HepG2 (cell line): ENCODE measurements around the gene ITIH2. TPM values are rescaled to one million over a fixed set of nuclear protein-coding genes. Genes with fewer than 3 reads are reported as not detected.

ENCODE experiments used
- CREM ChIP-seq, 2 experiments: sonication (generic) in 1 of 2; formaldehyde crosslinking in 1 of 2; IDR thresholded peaks; 2 replicates each; pipeline versions ENCODE4 v1.4.0 to v1.6.1; 2016 to 2020; ENCODE audit warnings: antibody characterized with exemption in 1 of 2, mild to moderate bottlenecking in 1 of 2, missing genetic modification reagents in 1 of 2
- FOSL2 ChIP-seq: sonication (generic); formaldehyde crosslinking; IDR thresholded peaks from 2 replicates; pipeline ENCODE4 v1.4.0; 2020; ENCODE audit warnings: missing genetic modification reagents
- FOXO1 ChIP-seq: sonication (generic); formaldehyde crosslinking; IDR thresholded peaks from 2 replicates; pipeline ENCODE4 v1.4.0; 2020; ENCODE audit warnings: missing genetic modification reagents
- IKZF1 ChIP-seq: fragments of 450-650 bp; IDR thresholded peaks from 2 replicates; pipeline ENCODE4 v1.7.1; 2016
- KDM3A ChIP-seq: IDR thresholded peaks from 2 replicates; pipeline ENCODE4 v1.6.1; 2018; ENCODE audit warnings: low read depth, missing compliant biosample characterization
- KDM4B ChIP-seq: sonication (generic); formaldehyde crosslinking; IDR thresholded peaks from 2 replicates; pipeline ENCODE4 v1.4.0; 2020; ENCODE audit warnings: missing genetic modification reagents
- KDM5A ChIP-seq: fragments of 200-600 bp; sonication (generic); IDR thresholded peaks from 2 replicates; pipeline ENCODE4 v1.7.0; 2018; ENCODE audit warnings: antibody characterized with exemption, mild to moderate bottlenecking, low read length, borderline replicate concordance
- MEF2D ChIP-seq: sonication (generic); formaldehyde crosslinking; IDR thresholded peaks from 2 replicates; pipeline ENCODE4 v1.5.1; 2020; ENCODE audit warnings: mild to moderate bottlenecking, missing genetic modification reagents
- NCOA2 ChIP-seq: sonication (generic); formaldehyde crosslinking; IDR thresholded peaks from 2 replicates; pipeline ENCODE4 v1.8.0; 2022; ENCODE audit warnings: inconsistent platforms
- NFE2L2 ChIP-seq: fragments of 150-350 bp; IDR thresholded peaks from 2 replicates; pipeline ENCODE4 v1.6.1; 2014; ENCODE audit warnings: low read length
- NR2F2 ChIP-seq: IDR thresholded peaks from 2 replicates; pipeline ENCODE4 v1.6.1; 2012; ENCODE audit warnings: low read depth, inconsistent platforms, borderline replicate concordance
- SMYD3 ChIP-seq: sonication (generic); formaldehyde crosslinking; IDR thresholded peaks from 2 replicates; pipeline ENCODE4 v1.8.1; 2023; ENCODE audit warnings: mild to moderate bottlenecking, missing genetic modification reagents
- SP2 ChIP-seq: sonication (generic); formaldehyde crosslinking; IDR thresholded peaks from 2 replicates; pipeline ENCODE4 v1.5.1; 2020; ENCODE audit warnings: mild to moderate bottlenecking, missing genetic modification reagents
- SRSF9 ChIP-seq: fragments of 200-400 bp; formaldehyde crosslinking; IDR thresholded peaks from 2 replicates; pipeline ENCODE4 v1.6.1; 2018; ENCODE audit warnings: borderline replicate concordance, mild to moderate bottlenecking, low read depth, low read length; ENCODE audit not compliant: insufficient read depth, poor library complexity, severe bottlenecking
- SSRP1 ChIP-seq: IDR thresholded peaks from 2 replicates; pipeline ENCODE4 v1.6.1; 2016; ENCODE audit warnings: control low read depth
- STAT5B ChIP-seq: sonication (generic); formaldehyde crosslinking; IDR thresholded peaks from 2 replicates; pipeline ENCODE4 v1.4.0; 2020; ENCODE audit warnings: missing genetic modification reagents
- YEATS2 ChIP-seq: sonication (generic); formaldehyde crosslinking; IDR thresholded peaks from 2 replicates; pipeline ENCODE4 v1.4.0; 2020; ENCODE audit warnings: missing genetic modification reagents, borderline replicate concordance
- ZFP36L1 ChIP-seq: sonication (generic); formaldehyde crosslinking; IDR thresholded peaks from 2 replicates; pipeline ENCODE4 v1.8.0; 2022; ENCODE audit warnings: mild to moderate bottlenecking, missing genetic modification reagents, moderate library complexity
- ZFP62 ChIP-seq: sonication (generic); formaldehyde crosslinking; IDR thresholded peaks from 2 replicates; pipeline ENCODE4 v1.4.0; 2020; ENCODE audit warnings: missing genetic modification reagents
- ZKSCAN8 ChIP-seq: IDR thresholded peaks from 2 replicates; pipeline ENCODE4 v1.6.1; 2016; ENCODE audit warnings: borderline replicate concordance, missing genetic modification reagents, missing compliant biosample characterization
- ZMAT3 ChIP-seq: sonication (generic); formaldehyde crosslinking; conservative IDR thresholded peaks from 2 replicates; pipeline ENCODE4 v1.7.0; 2021; ENCODE audit warnings: missing genetic modification reagents
- ZNF331 ChIP-seq: sonication (generic); formaldehyde crosslinking; IDR thresholded peaks from 2 replicates; pipeline ENCODE4 v1.4.0; 2020; ENCODE audit warnings: missing genetic modification reagents
- ZNF652 ChIP-seq: IDR thresholded peaks from 2 replicates; pipeline ENCODE4 v1.6.1; 2016; ENCODE audit warnings: low read depth, borderline replicate concordance
- polyA plus RNA-seq, 8 experiments: library from polyadenylated mRNA; depleted of rRNA in 3 of 8; stranded (reverse) in 7 of 8; unstranded in 1 of 8; fragments of >200 nt; fragmentation: Illumina TruSeq in 4 of 8; extraction: Trizol in 4 of 8; gene quantifications; 2 replicates each; pipeline versions ENCODE4 v1.2.1 to v1.2.3, GENCODE V29; 2011 to 2016; ENCODE audit warnings: low read depth in 4 of 8, missing spikeins in 1 of 8, mixed read lengths in 1 of 8; ENCODE audit not compliant: insufficient read depth in 1 of 8
- total RNA-seq, 5 experiments: library from RNA; depleted of rRNA; stranded (reverse); fragments of >200 nt; fragmentation: Illumina TruSeq; extraction: Trizol; gene quantifications; 2 replicates each; pipeline ENCODE4 v1.2.3, GENCODE V29; 2016; ENCODE audit warnings: low read depth in 1 of 5
- TF ChIP-seq, protein P1 (sequence below): sonication (generic); formaldehyde crosslinking; IDR thresholded peaks from 2 replicates; pipeline ENCODE4 v1.4.0; 2020; ENCODE audit warnings: missing genetic modification reagents
- TF ChIP-seq, protein P2 (sequence below): fragments of 450-650 bp; IDR thresholded peaks from 2 replicates; pipeline ENCODE4 v1.6.1; 2016
- TF ChIP-seq, protein P3 (sequence below): sonication (generic); formaldehyde crosslinking; IDR thresholded peaks from 2 replicates; pipeline ENCODE4 v1.5.1; 2020; ENCODE audit warnings: mild to moderate bottlenecking, missing genetic modification reagents, moderate library complexity
- TF ChIP-seq, protein P4 (sequence below): IDR thresholded peaks from 2 replicates; pipeline ENCODE4 v1.6.1; 2016

Gene ITIH2
- total and polyA plus RNA-seq, 2 of the 13 experiments (the other 11 are each of a cell fraction or from before 2014, with no cell fraction given) = 1,197 to 1,427 TPM

DNA sequence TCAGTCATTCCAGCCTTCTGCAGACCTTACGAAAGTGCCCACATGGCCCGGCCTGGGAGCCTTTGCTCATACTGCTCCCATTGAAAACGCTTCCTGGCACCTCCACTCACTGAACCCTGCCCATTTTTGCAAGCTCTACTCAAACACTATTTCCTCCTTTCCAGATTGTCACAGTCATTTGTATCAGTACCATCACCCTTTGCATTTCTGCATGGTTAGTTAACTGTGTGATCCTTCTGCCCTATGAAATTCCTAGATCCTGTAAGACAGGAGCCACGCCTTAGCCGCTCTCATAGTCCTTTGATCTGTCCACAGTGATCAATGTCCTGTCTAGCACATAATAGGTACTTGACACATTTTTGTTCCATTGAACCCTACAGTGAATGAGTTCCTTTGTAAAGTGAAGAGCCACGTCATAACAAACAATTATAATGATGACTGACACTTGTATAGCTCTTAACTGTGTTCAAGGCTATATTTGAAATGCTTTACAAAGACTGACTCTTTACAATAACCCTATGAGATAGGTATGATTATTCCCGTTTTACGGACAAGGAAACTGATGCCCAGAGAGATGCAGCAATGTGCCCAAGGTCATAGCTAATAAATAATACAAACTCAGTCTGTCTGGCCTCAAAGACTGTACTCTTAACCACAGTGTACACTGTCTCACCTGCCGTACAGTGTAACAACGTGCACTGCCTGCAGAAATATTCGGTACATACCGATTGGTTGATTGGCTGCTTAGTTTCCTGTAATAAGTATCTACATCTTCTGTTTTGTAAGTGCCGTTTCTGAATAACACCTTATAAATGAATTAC, 16.6 kb upstream of the ITIH2 start (continued):
- peak; percentile 89 for TF ChIP-seq ZKSCAN8 (CRISPR knock-in tag)
- peak; percentile 96 for TF ChIP-seq NCOA2 (CRISPR knock-in tag)
- peak; percentile 48; the same call in 1 of the 2 replicates for TF ChIP-seq SMYD3 (CRISPR knock-in tag)
- TF ChIP-seq SRSF9 = no peak
- TF ChIP-seq FOXO1 (CRISPR knock-in tag) = peak; percentile 84
- TF ChIP-seq, protein P1, sequence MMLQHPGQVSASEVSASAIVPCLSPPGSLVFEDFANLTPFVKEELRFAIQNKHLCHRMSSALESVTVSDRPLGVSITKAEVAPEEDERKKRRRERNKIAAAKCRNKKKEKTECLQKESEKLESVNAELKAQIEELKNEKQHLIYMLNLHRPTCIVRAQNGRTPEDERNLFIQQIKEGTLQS (CRISPR knock-in tag) = peak; percentile 75
- TF ChIP-seq, protein P2, sequence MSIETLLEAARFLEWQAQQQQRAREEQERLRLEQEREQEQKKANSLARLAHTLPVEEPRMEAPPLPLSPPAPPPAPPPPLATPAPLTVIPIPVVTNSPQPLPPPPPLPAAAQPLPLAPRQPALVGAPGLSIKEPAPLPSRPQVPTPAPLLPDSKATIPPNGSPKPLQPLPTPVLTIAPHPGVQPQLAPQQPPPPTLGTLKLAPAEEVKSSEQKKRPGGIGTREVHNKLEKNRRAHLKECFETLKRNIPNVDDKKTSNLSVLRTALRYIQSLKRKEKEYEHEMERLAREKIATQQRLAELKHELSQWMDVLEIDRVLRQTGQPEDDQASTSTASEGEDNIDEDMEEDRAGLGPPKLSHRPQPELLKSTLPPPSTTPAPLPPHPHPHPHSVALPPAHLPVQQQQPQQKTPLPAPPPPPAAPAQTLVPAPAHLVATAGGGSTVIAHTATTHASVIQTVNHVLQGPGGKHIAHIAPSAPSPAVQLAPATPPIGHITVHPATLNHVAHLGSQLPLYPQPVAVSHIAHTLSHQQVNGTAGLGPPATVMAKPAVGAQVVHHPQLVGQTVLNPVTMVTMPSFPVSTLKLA = 0 out of 2 replicates have a peak, but pooled peaks have one; percentile 8
- TF ChIP-seq NR2F2 = peak; percentile 95
- TF ChIP-seq MEF2D (CRISPR knock-in tag) = peak; percentile 63; the same call in 1 of the 2 replicates
- no peak for TF ChIP-seq SP2 (CRISPR knock-in tag)
- 0 out of 2 replicates have a peak, but pooled peaks have one; percentile 35 for TF ChIP-seq STAT5B (CRISPR knock-in tag)
- peak; percentile 66; the same call in 1 of the 2 replicates for TF ChIP-seq ZFP36L1 (CRISPR knock-in tag)
- TF ChIP-seq YEATS2 (CRISPR knock-in tag) = 0 out of 2 replicates have a peak, but pooled peaks have one; percentile 30
- no peak; the same call in 1 of the 2 replicates for TF ChIP-seq KDM5A
- TF ChIP-seq ZNF331 (CRISPR knock-in tag) = peak; percentile 82; the same call in 1 of the 2 replicates
- TF ChIP-seq, protein P3, sequence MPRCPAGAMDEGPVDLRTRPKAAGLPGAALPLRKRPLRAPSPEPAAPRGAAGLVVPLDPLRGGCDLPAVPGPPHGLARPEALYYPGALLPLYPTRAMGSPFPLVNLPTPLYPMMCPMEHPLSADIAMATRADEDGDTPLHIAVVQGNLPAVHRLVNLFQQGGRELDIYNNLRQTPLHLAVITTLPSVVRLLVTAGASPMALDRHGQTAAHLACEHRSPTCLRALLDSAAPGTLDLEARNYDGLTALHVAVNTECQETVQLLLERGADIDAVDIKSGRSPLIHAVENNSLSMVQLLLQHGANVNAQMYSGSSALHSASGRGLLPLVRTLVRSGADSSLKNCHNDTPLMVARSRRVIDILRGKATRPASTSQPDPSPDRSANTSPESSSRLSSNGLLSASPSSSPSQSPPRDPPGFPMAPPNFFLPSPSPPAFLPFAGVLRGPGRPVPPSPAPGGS (CRISPR knock-in tag) = 0 out of 2 replicates have a peak, but pooled peaks have one; percentile 15
- peak; percentile 70; the same call in 1 of the 2 replicates for TF ChIP-seq KDM4B (CRISPR knock-in tag)
- TF ChIP-seq IKZF1 = no peak
- peak; percentile 11; the same call in 1 of the 2 replicates for TF ChIP-seq NFE2L2
- TF ChIP-seq FOSL2 = peak; percentile 94
- 0 out of 2 replicates have a peak, but pooled peaks have one; percentile 13 for TF ChIP-seq SSRP1 (CRISPR knock-in tag)
- TF ChIP-seq KDM3A (CRISPR knock-in tag) = no peak
- TF ChIP-seq ZMAT3 (CRISPR knock-in tag) = no peak
- TF ChIP-seq ZFP62 (CRISPR knock-in tag) = no peak
- peak; percentile 46; the same call in 1 of the 2 replicates for TF ChIP-seq ZNF652
- TF ChIP-seq, protein P4, sequence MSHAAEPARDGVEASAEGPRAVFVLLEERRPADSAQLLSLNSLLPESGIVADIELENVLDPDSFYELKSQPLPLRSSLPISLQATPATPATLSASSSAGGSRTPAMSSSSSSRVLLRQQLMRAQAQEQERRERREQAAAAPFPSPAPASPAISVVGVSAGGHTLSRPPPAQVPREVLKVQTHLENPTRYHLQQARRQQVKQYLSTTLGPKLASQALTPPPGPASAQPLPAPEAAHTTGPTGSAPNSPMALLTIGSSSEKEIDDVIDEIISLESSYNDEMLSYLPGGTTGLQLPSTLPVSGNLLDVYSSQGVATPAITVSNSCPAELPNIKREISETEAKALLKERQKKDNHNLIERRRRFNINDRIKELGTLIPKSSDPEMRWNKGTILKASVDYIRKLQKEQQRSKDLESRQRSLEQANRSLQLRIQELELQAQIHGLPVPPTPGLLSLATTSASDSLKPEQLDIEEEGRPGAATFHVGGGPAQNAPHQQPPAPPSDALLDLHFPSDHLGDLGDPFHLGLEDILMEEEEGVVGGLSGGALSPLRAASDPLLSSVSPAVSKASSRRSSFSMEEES (CRISPR knock-in tag) = no peak; the same call in 1 of the 2 replicates
- TF ChIP-seq CREM (IDR thresholded peaks at IDR 0.05) = peak; percentile 98
- no peak for TF ChIP-seq CREM (CRISPR knock-in tag; IDR thresholded peaks at IDR 0.05)
